Smooth muscle cell of the pulmonary artery (primary cell): ENCODE results near the gene COX15. TPM values are rescaled to one million over a fixed set of nuclear protein-coding genes. Genes with fewer than 3 reads are reported as not detected.

Experiments used
- total RNA-seq: library from RNA; depleted of rRNA; stranded (reverse); fragments of >200 nt; gene quantifications from 2 replicates; pipeline ENCODE4 v1.2.3, GENCODE V29; 2014

COX15 gene
- 36.1 and 44.5 TPM in 2 replicates for total RNA-seq

GRCh38 chr10:99732033-99732842, at the start of gene COX15, which contains the start of gene CUTC:
TSS of gene COX15 (minus strand) at chr10:99732127. CDS start at chr10:99732049, 78 bp downstream.
TSS of gene CUTC (plus strand) at chr10:99732234. CDS start at chr10:99732349, 115 bp downstream.

Other genes with a start within 250 kb of the COX15 start
- not detected in 2 replicates for gene NKX2-3, start 199.2 kb downstream of the COX15 start, total RNA-seq
- gene SLC25A28, start 111.7 kb downstream of the COX15 start, total RNA-seq = 16.2 and 21.7 TPM in 2 replicates
- 25.9 and 49.5 TPM in 2 replicates for gene ENTPD7, start 72.6 kb downstream of the COX15 start, total RNA-seq
- 16.5 and 20.3 TPM in 2 replicates for gene CUTC, start 107 bp upstream of the COX15 start, total RNA-seq
- 0.59 and 1.2 TPM in 2 replicates for gene ABCC2, start 50.5 kb upstream of the COX15 start, total RNA-seq